Adrenal gland (tissue), 5 donors: ENCODE measurements around the gene STAP2.

ENCODE experiments used
- CTCF ChIP-seq, 6 experiments: fragments of 450-650 bp in 4 of 6; fragments of 200-600 bp in 2 of 6; sonication (generic) in 1 of 6; IDR thresholded peaks; 1 replicate in 5 of 6; 2 replicates in 1 of 6; pipeline versions ENCODE4 v1.5.1 to v1.8.0; 2016 to 2021; ENCODE audit warnings: antibody characterized with exemption in 6 of 6, mild to moderate bottlenecking in 2 of 6, moderate library complexity in 1 of 6
- POLR2A ChIP-seq, 2 donors: fragments of 450-650 bp; IDR thresholded peaks; one replicate each; pipeline ENCODE4 v1.6.1; 2017; ENCODE audit warnings: antibody characterized with exemption in 2 of 2, mild to moderate bottlenecking in 2 of 2, moderate library complexity in 1 of 2
- donor health status: DM: no; HTN: no; CAD: no.

GRCh38 chr19:4326215-4326836 is 12.3 kb downstream of the STAP2 start:
- no peak for TF ChIP-seq CTCF (IDR thresholded peaks at IDR 0.05)
- TF ChIP-seq POLR2A (IDR thresholded peaks at IDR 0.05), result no peak
